Renal pelvis (tissue), 12 donors: ENCODE measurements around the gene GINS1. TPM values are rescaled to one million over a fixed set of nuclear protein-coding genes. Genes with fewer than 3 reads are reported as not detected.
A peak's percentile ranks its signal among the peaks of the same experiment; 100 is the strongest.

Source experiments
- DNase-seq: peaks from one replicate; pipeline ENCODE4 v3.0.0-alpha.2; 2013
- long read RNA-seq, 16 experiments: transcript quantifications; one replicate each; lab custom pipeline, GENCODE V29; 2026
- polyA plus RNA-seq, 3 donors: library from polyadenylated mRNA; unstranded; fragments of 120-200 nt; gene quantifications; one replicate each; pipeline ENCODE4 v1.2.1, GENCODE V29; 2013; ENCODE audit not compliant: insufficient read length in 3 of 3

GINS1 gene
- 10 to 100 TPM; 18.1 to 27.1 (median 21.0) TPM for polyA plus RNA-seq
- long read RNA-seq, donor 1, partial matches to known transcripts, result 0 of 9 reads
- long read RNA-seq, donor 1, other reads (novel, unspliced or antisense), result 9 of 9 reads
- long read RNA-seq, donor 2, partial matches to known transcripts, result 0 of 3 reads
- long read RNA-seq, donor 2, other reads (novel, unspliced or antisense), result 0 of 3 reads
- long read RNA-seq, donor 3, partial matches to known transcripts, result 0 of 1 reads
- long read RNA-seq, donor 3, other reads (novel, unspliced or antisense), result 0 of 1 reads
- long read RNA-seq, donor 4, partial matches to known transcripts, result 5 of 7 reads
- long read RNA-seq, donor 4, other reads (novel, unspliced or antisense), result 0 of 7 reads
- long read RNA-seq, donor 5, result 0 reads
- long read RNA-seq, donor 6, partial matches to known transcripts, result 0 of 3 reads
- long read RNA-seq, donor 6, other reads (novel, unspliced or antisense), result 0 of 3 reads
- long read RNA-seq, donor 7, partial matches to known transcripts, result 0 of 2 reads
- long read RNA-seq, donor 7, other reads (novel, unspliced or antisense), result 0 of 2 reads
- long read RNA-seq, donor 8, partial matches to known transcripts, result 0 of 1 reads
- long read RNA-seq, donor 8, other reads (novel, unspliced or antisense), result 0 of 1 reads
- long read RNA-seq, donor 9, transcript GINS1-201 (7 exons, 3,249 nt), result major isoform, 8 of 25 reads
- long read RNA-seq, donor 9, partial matches to known transcripts, result 17 of 25 reads
- long read RNA-seq, donor 9, other reads (novel, unspliced or antisense), result 0 of 25 reads
- long read RNA-seq, donor 10, partial matches to known transcripts, result 11 of 13 reads
- long read RNA-seq, donor 10, other reads (novel, unspliced or antisense), result 0 of 13 reads
- long read RNA-seq, donor 11, partial matches to known transcripts, result 0 of 2 reads
- long read RNA-seq, donor 11, other reads (novel, unspliced or antisense), result 0 of 2 reads
- long read RNA-seq, donor 12, partial matches to known transcripts, result 0 of 2 reads
- long read RNA-seq, donor 12, other reads (novel, unspliced or antisense), result 0 of 2 reads
- long read RNA-seq, donor 13, result 0 reads
- long read RNA-seq, donor 14, partial matches to known transcripts, result 0 of 3 reads
- long read RNA-seq, donor 14, other reads (novel, unspliced or antisense), result 0 of 3 reads
- long read RNA-seq, donor 15, partial matches to known transcripts, result 42 of 52 reads
- long read RNA-seq, donor 15, other reads (novel, unspliced or antisense), result 6 of 52 reads
- long read RNA-seq, donor 16, partial matches to known transcripts, result 0 of 3 reads
- long read RNA-seq, donor 16, other reads (novel, unspliced or antisense), result 0 of 3 reads

DNA sequence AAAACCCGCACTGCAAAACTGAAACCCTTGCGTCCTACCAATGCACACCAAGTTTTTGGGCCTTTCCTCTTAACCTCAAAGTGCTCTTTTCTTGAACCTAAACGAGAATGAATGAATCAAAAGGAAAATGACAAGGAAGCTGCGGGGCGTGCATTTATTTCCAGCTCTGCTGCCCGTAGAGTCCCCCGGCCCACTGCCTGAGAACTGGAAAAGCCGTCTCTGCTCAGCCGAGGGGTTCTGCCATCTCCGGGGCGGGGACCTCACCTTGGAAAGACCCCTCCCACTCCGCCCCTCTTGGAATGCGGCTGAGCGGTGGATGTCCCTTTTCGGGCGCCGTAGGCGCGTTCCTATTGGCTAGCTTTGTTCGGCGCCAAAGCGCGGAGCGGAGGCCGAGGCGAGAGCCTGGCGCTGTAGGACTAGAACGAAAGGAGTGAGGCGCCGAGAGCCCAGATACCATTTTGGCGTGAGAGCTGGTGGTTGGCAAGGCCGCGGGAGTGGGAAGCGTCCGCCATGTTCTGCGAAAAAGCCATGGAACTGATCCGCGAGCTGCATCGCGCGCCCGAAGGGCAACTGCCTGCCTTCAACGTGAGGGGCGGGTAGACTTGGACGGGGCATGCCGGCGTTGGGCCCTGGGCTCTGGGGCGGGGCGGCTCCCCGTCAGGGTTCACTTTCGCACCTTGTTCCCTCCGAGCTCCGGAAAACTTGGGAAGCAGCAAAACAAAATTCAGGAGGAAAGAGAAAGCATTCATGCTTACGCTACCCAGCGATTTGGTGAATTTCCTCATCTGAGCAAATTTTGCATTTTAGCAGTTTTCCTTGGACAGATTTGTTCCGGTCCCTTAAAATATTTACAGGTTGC is at the start of gene GINS1:
GINS1 (plus strand) TSS at position 363 of the 859 bp plus-strand sequence; CDS start at position 511, 148 bp downstream.
- DNase-seq, result peak; percentile 94

DNA sequence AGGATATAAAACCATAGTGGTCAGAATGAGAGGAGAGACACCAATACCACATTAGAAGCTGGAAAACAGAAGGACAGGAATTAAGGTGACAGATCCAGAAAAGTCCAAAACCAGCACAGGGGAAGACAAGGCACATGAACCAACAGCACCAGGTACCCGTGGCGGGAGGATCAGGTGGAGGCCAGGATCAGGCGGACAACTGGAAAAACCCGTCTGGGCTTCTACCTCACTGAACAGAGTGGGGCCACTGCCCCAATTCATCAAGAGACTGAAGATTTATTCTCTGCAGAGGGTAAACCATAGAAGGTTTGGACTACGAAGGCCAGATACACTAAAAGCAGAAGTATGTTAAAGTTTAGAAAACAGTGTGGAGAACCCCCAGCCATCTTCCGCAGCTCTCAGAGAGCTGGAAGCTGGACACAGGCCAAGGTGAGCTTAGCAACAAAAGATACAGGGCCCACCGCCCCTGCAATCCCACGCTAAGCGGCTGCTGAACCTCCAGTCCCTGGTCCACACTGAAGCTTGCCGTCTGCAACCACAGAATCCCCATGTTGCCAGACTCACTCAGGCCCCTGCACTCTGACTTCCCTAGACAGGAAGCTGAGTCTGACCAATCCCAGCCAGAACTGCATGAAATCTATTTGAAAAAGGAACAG is 46.7 kb upstream of the GINS1 start:
- no peak for DNase-seq

DNA sequence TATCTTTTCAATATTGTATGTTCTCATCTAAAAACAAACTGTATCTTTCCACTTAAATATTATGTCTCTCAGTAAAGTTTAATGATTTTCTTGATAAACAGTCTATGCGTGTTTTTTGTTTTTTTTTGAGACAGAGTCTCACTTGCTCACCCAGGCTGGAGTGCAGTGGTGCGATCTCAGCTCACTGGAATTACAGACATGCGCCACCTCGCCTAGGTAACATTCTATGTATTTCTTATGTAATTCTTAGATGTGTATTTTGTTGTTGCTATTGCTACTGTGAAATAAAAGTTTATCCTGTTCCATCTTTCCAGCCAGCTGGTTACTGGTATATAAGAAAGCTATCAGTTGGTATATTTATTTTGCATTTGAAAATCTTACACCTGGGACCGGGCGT is 46.2 kb upstream of the GINS1 start:
- DNase-seq, result no peak

DNA sequence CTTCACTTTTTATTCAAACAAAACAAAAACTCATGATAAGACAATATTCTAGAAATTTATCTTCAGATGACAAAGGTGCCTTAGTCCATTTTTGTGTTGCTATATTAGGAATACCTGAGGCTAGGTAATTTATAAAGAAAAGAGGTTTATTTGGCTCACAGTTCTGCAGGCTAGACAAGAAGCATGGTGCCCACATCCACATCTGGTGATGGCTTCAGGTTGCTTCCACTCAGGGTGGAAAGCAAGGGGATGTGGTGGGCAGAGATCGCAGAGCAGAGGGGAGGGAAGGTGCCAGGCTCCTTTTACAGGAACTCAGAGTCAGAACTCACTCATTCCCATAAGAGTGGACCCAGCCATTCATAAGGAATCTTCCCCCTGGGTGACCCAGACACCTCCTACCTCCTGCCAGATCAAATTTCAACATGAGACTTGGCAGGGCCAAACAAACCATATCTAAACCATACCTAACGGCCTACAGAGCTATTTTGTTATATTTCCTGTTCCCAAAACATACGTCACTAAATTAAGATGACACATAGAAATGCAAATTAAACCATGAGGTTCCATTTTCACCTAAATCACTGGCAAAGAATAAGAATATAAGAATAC is 43.2 kb upstream of the GINS1 start:
- DNase-seq, result no peak

DNA sequence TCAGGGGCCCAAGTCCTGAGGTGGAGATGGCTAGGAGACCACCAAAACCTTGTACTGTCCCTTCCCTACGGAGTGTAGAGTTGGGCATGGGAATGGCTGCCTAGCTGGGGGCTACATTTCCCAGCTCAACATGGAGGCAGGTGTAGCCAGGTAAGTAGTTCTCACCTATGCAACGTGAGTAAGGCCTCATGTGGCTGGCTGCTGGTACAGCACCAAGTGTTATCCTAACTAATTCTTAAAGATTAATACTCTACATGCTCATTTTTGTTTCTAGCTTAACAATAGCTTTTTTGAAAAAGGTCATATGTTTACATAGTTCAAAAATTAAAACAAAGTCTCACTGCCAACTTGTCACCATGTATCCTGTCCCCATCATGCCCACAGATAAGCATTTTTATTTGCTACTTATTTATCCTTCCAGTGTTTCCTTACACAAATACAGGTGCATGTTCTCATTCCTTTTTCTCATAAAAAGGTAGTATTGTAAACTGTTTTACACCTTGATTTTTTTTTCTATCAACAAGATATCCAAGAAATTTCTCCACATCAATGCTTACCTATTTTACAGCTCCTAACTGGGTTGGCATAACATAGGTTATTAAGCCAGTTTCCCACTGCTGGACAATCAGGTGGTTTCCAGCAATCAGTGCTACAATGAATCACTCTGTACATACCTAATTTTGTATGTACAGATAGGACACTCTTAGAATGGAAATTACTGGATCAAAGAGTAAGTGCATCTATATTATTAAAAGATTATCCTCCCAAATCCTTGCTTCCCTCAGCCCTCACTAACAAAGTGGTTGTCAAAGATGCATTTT is 42.4 kb upstream of the GINS1 start:
- no peak for DNase-seq

DNA sequence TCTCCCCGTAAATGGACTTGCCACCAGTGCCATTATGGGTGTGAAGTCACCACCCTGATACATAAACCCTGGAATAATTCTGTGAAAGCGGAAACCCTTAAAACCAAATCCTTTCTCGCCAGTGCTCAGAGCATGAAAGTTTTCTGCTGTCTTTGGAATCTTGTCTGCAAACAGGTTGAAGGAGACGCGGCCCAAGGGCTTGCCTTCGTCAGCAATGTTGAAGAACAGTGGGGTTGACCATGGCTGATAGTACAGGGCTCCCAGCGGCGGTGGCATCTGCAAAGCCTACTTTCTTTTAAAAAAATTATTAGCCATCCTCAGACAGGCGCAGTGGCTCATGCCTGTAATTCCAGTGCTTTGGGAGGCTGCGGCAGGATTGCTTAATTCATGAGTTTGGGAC is 38.9 kb upstream of the GINS1 start:
- DNase-seq, result no peak

DNA sequence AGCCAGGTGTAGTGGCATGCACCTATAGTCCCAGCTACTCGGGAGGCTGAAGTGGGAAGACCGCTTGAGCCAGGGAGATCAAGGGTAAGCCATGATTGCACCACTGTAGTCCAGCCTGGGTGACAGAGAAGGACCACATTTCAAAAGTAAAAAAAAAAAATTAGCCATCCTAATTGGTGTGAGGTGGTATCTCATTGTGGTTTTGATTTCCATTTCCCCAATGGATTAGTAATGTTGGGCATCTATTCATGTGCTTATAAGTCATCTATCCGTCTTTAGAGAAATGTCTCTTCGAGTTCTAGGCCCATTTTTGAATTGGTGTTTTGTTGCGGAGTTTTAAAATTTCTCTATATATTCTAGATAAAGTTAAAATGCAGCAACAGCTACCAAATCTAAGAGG is 38.5 kb upstream of the GINS1 start:
- DNase-seq, result no peak

DNA sequence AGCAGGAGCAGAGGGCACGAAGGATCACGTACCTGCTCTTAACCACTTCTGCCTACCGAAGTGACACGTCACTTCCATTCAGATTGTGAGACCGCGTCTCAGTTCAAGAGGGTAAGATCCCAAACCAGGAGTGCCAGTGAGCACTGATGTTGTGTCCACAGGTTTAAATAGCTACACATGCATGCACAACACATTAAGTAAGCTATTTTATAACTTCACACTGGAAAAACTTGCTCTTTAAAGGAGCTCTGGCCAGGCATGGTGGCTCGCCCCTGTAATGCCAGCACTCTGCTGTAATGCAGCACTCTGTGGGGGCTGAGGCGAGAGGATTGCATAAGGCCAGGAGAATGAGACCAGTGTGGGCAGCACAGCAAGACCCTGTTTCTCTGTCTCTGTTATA is 37.9 kb upstream of the GINS1 start:
- DNase-seq, result no peak

DNA sequence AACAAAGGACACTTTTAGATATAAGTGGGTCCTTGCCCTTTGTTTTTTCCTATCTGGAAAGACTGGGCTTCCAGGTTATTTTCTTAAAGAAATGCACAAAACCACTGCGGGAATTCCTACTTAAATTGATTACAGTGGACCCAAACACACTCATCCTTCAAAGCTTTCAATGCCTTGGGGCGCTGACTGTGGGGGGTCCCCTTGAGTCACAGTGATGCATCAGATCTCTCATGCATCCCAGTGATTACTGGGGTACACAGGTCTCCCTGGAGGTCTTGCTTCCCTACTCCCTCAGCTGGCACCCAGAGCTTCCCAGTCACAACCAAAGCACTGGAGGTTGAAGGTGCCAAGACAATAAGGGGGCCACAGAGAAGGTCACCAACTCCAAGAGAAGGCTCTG is 37.5 kb upstream of the GINS1 start:
- no peak for DNase-seq

DNA sequence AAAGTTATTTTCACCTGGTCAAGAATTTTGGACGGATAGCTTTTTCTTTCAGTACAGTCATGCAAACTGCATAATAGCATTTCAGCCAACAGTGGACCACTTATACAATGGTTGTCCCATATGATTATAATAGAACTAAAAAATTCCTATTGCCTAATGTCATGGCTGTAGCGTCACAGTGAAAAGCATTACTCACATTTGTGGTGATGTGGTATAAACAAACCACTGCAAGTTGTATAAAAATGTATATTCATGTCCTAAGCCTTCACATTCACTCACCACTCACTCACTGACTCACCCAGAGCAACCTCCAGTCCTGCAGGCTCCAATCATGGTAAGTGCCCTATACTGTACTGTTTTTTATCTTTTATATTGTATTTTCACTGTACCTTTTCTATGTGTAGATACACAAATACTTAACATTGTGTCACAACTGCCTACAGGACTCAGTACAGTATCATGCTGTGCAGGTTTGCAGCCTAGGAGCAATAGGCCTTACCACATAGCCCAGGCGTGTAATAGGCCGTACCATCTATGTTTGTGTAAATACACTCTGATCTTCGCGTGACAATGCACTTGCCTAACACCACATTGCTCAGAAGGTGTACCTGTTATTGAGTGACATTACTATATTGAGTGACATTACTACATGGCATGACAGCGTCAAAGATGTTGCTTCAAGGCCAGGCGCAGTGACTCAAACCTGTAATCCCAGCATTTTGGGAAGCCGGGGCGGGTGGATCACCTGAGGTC is 34.7 kb upstream of the GINS1 start:
- no peak for DNase-seq

DNA sequence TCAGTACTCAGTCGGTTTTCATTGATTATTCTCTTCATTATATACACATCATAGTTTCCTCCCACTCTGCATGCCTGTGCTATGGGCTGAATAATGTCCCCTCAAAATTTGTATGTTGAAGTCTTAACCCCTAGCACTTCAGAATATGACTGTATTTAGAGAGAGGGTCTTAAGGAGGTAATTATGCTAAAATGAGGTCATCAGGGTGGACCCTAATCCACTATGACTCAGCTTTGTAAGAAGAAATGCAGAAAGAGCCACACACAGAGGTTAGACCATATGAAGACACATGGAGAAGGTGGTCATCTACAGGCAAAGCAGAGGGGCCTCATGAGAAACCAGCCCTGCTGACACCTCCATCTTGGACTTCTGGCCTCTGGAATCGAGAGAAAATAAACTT is 32.6 kb upstream of the GINS1 start:
- DNase-seq, result no peak

DNA sequence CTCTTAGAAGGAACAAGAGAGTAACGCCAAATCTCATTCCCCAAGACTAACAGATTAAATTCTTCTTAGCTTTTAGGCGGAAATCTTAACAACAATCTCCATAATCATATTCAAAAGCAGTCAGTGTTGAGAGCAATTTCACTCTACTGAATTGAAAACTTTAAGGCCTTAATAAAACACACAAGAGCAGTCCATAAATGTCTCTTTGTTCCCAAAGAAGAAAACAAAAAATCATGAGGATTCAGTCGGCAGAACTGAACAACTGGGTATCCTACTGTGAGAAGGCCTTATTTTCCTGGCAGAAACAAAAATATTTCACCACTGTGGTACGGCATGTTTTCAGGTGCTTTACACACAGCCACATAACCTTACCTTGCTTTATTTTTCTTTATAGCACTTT is 31.2 kb upstream of the GINS1 start:
- DNase-seq, result no peak

DNA sequence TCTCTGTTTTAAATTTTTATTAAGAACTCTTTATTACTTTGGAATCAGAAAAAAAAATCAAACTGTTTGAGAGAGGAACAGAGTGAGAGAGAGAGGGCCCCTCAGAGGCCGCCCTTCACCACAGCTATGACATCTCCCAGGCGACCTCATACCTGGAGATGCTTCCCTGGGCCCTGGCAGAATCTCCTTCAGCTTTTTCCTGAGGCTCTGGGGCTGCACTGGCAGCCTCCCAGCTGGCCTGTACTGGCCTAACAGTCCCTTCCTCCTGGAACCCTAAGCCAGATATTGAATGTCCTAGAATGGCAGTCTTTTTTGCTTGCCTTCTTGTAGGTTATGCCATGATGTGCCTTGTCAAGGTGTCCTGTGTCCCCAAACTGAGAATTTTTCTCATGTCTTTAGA is 30.6 kb upstream of the GINS1 start:
- DNase-seq, result no peak

DNA sequence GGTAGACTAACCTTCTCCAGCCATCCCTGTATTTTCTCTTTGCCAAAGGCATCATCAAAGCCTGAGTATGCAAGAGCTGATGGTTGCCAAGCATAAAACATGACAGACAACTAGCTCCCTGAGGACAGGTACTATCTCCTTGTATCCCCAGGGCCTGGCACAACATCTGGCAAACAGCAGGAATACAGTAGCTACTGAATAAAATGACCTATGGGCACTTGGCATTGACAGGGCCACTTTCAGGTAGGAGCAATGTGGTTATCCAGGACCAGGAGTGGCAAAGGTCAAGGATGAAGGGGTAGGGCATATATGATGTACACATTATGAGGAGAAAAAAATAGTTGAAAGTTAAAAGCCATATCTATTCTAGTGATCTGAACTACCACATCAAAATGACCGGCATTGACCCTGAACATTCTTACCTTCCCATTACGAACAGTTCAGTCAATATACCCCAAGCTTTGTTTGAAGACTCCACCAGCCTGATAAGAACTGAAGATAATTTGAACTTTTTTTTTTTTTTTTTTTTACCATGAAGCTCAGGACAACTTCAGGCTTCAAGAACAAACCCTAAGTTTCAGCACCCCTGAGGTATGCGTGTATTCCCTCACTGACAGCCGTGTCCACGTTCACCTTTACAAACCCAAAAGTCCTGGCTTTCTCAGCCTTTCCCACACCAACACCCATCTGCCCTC is 29.1 kb upstream of the GINS1 start:
- DNase-seq, result no peak

DNA sequence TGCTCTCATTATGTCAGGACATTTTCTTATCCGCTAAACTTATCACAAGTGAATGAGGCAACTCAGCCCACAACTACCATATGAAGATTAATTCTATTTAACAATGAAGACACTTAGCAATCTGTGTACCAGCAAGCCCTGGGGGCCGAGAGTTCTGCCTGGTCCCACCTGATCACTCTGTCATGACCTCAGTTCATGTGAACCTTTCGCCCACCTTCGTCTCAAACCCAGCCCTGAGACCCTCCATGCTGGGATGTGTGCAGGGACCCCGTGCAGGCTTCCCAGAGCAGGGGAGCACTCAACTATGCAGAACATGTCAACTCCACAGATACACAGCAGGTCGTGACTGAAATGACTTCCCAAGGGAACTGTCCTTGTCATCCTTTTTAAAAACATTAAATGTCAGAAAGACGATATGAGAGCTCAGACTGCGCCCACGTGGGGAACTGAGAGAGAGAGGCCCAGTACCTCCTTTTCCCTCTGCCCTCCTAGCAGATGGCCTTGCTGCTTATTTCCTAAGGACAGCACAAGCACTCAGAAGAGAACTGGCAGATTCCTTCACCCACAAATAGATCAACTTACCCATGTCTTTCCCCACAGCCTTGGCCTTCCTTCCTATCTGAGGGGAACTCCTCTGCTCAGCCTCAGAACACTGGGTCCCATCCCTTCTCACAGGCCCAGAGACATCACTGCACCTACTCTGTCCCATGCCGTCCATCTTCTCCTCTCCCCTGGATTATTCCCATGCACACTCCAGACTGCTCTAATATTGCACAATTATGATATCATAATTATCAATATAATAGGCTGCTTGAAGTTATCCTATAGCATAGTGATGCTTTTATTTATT is 28.4 kb upstream of the GINS1 start:
- no peak for DNase-seq

DNA sequence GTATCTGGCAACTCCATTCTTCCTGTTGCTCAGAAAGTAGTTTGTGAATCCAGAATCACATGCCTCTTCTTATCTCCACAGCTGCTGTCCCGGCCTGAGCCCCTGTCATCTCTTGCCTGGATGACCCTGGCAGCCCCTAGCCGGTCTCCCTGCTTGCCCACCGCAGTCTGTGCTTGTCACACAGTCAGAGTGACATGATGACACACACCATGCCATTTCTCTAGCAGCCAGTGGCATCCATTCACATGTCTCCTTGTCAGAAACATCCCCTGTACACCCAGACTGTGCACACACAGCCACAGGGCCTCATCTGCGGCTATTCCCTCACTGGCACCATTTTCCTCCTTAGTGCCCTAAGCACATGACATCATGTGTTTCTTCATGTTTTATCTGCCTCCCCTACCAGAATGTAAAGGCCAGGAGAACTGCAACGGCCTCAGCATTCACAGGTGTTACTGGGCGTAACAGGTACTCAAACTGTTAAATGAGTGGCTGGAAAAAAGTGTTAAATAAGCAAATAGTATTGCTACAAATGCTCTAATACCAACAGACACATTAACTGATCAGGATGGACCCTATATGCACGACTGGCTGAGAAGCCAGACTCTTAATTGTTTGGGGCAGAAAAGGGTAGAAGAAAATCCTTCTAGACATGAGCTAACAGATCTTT is 26.4 kb upstream of the GINS1 start:
- no peak for DNase-seq
